Astrocyte of the spinal cord (primary cell): ENCODE results near the gene HTATSF1.

Experiments used
- DNase-seq: peaks from one replicate; pipeline ENCODE4 v3.0.0; 2011; ENCODE audit warnings: low read depth, low spot score
- H3K4me3 ChIP-seq: 2 replicates; pipeline ENCODE4 v1.5.1; 2011; ENCODE audit warnings: low read depth, mild to moderate bottlenecking, low read length, moderate library complexity
- CTCF ChIP-seq: IDR thresholded peaks from 2 replicates; pipeline ENCODE4 v1.5.1; 2012; ENCODE audit warnings: low read depth, mild to moderate bottlenecking, low read length, inconsistent platforms
- in situ Hi-C: cut with HindIII; loops from 2 replicates; pipeline ENCODE4 v1.10.0; 2017; ENCODE audit warnings: low sequenced_read_pairs

Gene HTATSF1

GRCh38 chrX:136475236-136475635, 22.2 kb upstream of the HTATSF1 start:
- no peak for TF ChIP-seq CTCF
- in situ Hi-C loops: no loop called here
- H3K4me3 ChIP-seq: no peak overlapping the region
- DNase-seq: no peak

- in situ Hi-C loops: no loop called here
- no peak for TF ChIP-seq CTCF
- no peak overlapping the region for H3K4me3 ChIP-seq
- no peak for DNase-seq
These were observed 20.9 kb upstream of the HTATSF1 start for GRCh38 chrX:136476501-136476900.

- no peak for TF ChIP-seq CTCF
- in situ Hi-C loops: no loop called here
- no peak for DNase-seq
- H3K4me3 ChIP-seq: no peak overlapping the region
These were observed 20.4 kb upstream of the HTATSF1 start for GRCh38 chrX:136477026-136477425.

GRCh38 chrX:136480383-136480782, 17.0 kb upstream of the HTATSF1 start:
- no peak for DNase-seq
- in situ Hi-C loops: no loop called here

GRCh38 chrX:136487647-136488046, 9.7 kb upstream of the HTATSF1 start, which contains the start of gene BRS3:
Gene BRS3 (plus strand): TSS chrX:136487947. CDS start chrX:136488115, 168 bp downstream.
- DNase-seq: no peak
- no peak for TF ChIP-seq CTCF
- in situ Hi-C loops: no loop called here
- no peak within 1 kb of the TSS for H3K4me3 ChIP-seq

More at GRCh38 chrX:136480383-136480782, 17.0 kb upstream of the HTATSF1 start:
- H3K4me3 ChIP-seq: no peak overlapping the region
- TF ChIP-seq CTCF: no peak

- H3K4me3 ChIP-seq: no peak overlapping the region
- no peak for DNase-seq
- in situ Hi-C loops: no loop called here
- TF ChIP-seq CTCF: no peak
These were observed 8.7 kb upstream of the HTATSF1 start for GRCh38 chrX:136488706-136489105.

GRCh38 chrX:136491832-136492231, 5.6 kb upstream of the HTATSF1 start:
- no peak for TF ChIP-seq CTCF
- no peak for DNase-seq
- in situ Hi-C loops: no loop called here
- no peak overlapping the region for H3K4me3 ChIP-seq
